ENCODE data around the gene SLC4A2.
A peak's percentile ranks its signal among the peaks of the same experiment; 100 is the strongest.
"Not testable (repeated sequence)": the region's sequence is repeated elsewhere in the genome, so short reads cannot be mapped to it uniquely, and the experiment has no call there.

The SLC4A2 gene

GRCh38 chr7:151026771-151027727 is 32.3 kb upstream of the SLC4A2 start:
- not testable (repeated sequence) for DNase-seq

DNA sequence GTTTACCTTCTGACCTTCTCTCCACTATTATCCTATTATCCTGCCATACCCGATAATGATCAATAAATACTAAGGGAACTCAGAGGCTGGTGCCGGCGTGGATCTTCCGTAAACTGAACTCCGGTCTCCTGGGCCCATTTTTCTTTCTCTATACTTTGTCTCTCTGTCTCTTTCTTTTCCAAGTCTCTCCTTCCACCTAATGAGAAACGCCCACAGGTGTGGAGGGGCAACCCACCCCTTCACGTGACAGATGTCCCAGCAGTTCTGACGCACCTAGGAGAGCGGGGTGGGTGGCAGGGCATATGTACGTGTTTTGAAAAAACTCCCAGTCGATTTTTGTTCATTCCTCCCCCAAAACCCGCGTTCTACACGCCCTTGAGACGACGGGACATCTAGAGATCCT is 31.7 kb upstream of the SLC4A2 start:
- not testable (repeated sequence) for DNase-seq

DNA sequence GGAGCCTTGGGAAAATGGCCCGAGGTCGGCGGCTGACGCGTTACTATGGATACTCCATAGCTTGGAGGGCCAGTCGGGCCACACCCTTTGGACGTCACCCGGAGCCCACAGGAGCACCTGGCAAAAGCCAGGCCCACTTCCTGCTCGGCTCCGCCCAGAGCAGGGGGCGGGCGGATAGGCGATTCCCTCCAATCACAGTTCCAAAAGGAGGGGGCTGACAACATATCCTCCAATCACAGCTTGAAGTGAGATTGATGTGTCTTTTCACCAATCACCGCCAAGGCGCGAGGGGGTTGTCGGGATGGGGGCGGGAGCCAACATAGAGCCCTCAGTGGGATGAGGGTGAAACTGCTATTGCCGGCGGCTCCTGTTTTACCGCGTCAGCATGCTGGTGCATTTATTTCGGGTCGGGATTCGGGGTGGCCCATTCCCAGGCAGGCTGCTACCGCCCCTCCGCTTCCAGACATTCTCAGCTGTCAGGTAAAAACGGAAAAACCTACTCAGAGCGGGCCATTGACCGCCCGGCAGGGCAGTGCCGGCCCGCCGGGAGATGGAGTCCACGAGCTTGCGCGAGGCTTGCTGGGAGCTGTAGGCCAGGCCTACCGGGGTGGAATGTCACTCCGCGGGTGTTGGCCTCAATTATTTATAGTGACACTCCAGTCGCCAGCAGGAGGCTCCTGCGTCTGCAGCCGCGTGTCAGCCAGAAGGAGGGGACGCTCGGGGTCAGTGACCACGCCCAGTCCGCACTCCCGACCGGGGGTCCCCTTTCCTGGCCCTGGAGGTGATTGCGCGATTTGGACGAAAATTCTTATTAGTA is 31.1 kb upstream of the SLC4A2 start, which contains the start of gene ABCB8:
Gene ABCB8 (plus strand): TSS at position 320 of the 817 bp plus-strand sequence. CDS start 66 bp downstream, at position 386.
- DNase-seq, result peak; percentile 97 to 98

DNA sequence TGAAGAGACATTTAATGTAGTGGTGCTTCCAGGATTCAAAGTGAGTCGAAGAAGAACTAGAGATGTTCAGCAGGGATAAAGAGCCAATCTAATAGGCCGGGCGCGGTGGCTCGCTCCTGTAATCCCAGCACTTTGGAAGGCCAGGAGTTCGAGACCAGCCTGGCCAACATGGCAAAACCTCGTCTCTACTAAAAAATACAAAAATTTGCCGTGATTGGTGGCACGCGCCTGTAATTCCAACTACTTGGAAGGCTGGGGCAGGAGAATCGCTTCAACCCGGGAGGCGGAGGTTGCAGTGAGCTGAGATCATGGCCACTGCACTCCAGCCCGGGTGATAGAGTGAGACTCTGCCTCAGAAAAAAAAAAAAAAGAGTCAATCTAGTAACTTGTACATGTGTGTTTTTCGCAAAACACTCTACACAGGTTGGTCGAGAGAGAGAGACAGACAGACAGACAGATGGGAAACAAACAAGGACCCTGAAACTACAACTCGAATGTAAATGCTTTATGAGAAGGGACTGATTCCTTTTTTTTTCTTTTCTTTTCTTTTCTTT is 30.4 kb upstream of the SLC4A2 start:
- DNase-seq, result no peak

DNA sequence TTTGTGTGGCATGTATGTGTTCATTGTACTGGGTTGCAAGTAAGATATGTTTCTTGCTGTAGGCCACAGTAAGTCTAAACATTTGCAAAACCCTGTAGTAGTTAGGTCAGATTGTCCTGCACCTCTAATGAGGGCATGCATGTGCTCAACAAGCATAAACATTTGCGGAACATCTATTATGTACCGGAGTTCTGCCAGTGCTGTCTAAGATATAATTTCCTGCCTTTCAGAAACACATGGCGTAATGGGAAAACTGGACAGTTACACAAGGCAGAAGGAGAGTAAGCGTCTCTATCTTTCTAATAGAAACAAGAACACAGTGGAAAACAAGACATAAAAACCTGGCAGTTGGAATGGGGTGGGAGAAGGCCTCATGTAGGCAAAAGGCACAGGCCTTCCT is 28.4 kb upstream of the SLC4A2 start:
- no peak for DNase-seq

DNA sequence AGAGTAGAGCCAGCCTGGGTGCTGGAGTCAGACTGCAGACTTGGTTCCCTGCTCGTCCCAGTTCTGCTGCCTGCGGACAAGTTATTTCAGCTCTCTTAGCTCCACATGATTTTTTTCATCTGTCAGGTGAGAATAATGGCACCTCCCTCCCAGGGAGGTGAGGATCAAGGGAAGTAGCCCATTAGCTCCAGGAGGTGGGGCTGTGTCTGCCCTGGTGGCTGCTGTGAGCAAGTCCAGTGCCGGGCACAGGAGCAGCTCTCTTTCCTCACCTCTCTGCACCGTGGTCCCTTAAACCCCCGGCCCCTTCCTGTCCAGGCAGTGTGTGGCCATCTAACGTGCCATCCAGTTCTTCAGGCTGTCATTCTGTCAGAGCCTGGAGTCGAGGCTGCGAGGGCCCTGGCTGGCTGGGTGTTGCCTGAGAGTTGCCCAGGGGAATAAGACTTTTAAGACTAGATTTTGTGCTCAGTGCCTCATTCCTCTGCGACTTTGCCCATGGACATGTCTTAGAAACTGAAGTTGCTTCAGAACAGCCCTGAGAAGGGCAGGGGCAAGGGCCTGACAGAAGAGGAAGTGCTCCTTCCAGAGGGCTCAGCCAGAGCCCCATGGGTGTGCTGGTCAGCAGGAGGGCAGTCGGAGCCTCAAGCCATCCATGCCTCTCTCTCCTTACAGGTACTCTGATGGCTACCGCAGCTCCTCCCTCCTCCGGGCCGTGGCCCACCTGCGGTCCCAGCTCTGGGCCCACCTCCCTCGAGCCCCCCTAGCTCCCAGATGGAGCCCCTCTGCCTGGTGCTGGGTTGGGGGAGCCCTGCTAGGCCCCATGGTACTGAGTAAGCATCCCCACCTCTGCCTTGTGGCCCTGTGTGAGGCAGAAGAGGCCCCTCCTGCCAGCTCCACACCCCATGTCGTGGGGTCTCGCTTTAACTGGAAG is 26.2 kb upstream of the SLC4A2 start:
- DNase-seq, result no peak

- no peak for DNase-seq
These were observed 25.5 kb upstream of the SLC4A2 start for GRCh38 chr7:151033864-151034249.

DNA sequence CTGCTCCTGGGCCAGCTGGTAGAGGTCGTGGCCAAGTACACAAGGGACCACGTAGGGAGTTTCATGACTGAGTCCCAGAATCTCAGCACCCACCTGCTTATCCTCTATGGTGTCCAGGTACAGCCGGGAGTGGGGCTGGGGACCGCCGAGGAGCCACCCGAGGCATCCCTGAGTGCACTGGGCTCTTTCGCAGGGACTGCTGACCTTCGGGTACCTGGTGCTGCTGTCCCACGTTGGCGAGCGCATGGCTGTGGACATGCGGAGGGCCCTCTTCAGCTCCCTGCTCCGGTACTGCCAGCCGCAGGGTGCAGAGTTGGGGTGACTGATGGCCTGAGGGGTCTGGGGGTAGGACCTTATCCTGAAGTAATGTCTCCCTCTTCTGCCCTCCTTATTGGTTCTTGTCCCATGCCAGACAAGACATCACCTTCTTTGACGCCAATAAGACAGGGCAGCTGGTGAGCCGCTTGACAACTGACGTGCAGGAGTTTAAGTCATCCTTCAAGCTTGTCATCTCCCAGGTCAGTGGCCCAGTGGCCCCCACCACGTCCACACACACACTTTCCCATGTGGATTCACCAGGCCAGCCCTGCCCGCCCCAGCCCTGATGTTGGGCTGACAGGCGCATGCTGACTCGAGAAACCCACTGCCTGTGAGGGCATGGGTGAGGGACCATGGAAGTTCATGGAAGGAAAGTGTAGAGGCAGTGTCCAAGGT is 24.9 kb upstream of the SLC4A2 start:
- no peak for DNase-seq

DNA sequence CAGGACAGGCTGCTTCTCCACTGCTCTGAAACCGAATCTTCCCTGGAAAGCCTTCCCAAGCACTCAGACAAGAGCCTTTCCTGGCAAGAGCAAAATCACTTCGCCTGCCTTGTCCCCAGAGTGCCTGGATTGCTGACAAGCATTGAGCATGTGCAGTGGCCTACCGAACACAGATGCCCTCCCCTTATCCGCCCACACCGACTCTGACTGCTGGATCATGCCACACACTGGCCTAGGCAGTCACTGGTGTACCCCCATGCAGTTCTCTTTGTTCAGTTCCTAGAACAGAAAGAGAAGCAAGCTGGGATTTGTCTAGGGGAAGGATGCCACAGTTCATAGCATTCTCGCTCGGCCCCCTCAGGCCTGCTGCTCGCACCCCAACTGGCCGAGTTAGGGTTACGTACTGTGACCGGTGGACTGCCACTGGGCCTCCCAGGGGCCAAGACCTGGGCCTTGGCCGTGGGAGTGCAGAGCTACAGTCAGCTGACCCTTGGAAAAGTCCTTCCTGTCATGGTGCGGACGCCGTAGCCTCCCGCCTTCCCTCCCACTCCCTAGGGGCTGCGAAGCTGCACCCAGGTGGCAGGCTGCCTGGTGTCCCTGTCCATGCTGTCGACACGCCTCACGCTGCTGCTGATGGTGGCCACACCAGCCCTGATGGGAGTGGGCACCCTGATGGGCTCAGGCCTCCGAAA is 24.2 kb upstream of the SLC4A2 start:
- DNase-seq, result no peak

- DNase-seq, result no peak
These were observed 23.5 kb upstream of the SLC4A2 start for GRCh38 chr7:151035902-151036301.

GRCh38 chr7:151038951-151039849 is 20.2 kb upstream of the SLC4A2 start:
- DNase-seq, result peak; percentile 24 to 33

DNA sequence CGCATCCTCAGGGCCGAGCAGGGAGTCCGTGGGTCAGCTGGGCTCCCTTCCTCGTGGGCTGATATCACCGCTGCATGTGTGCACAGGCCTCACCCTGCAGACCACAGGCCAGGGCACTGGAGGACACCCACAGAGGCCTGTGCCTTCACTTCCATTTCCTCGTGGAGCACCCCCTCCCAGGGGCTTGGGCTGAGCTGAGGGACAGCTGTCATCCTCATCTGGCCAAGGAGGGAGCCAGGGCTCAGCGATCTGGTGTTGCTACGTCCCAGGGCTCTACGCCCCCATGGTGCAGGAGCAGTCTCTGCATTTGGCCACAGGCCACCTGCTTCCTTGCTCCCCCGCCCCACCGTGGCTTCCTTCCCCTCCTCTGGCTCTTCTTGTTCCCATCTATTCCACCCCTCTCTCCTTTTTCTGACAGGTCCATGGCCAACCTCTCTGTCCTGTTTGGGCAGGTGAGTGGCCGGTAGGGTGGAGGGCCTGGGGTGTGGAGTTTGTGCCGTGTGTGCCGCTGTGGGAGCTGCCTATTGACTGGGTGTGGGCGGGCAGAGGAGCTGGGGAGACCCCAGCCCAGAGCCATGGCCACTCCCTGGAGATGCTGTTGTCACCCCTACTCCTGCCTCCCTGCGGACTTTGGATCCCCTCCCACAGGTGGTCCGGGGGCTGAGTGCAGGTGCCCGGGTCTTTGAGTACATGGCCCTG is 19.4 kb upstream of the SLC4A2 start:
- no peak for DNase-seq

DNA sequence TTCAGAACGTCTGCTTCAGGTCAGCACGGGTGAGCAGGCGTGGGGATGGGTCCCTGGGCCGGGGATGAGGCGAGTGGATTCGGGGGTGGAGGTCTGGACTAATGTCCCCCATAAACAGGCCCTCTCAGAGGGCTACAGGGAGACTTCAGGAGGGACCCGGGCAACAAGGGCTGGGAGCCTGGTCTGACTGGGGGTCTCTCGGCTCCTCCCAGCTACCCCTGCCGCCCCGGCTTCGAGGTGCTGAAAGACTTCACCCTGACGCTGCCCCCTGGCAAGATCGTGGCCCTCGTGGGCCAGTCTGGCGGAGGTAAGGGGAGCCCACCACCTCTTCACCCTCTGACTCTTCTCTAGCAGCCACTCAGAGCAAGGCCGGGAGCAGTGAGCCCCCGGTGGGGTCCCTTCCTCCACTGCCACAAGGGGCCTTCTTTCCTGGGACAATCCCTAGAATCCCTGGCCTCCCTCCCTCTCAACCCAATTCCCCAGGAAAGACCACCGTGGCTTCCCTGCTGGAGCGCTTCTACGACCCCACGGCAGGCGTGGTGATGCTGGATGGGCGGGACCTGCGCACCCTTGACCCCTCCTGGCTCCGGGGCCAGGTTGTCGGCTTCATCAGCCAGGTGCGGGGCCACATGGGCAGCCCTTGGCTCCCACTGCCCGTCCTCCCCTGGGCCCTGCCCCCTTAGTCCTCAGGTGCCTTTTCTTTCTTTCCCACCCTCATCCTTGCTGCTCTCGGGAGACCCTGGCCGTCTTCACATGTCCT is 18.6 kb upstream of the SLC4A2 start:
- DNase-seq, result no peak

DNA sequence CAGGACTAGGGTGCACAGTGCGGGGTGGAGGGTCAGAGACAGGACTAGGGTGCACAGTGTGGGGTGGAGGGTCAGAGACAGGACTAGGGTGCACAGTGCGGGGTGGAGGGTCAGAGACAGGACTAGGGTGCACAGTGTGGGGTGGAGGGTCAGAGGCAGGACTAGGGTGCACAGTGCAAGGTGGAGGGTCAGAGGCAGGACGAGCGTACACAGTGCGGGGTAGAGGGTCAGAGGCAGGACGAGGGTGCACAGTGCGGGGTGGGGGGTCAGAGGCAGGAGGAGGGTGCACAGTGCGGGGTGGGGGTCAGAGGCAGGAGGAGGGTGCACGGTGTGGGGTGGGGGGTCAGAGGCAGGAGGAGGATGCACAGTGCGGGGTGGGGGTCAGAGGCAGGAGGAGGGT is 15.9 kb upstream of the SLC4A2 start:
- DNase-seq, result not testable (repeated sequence)

GRCh38 chr7:151043959-151044358 is 15.4 kb upstream of the SLC4A2 start:
- DNase-seq, result no peak

DNA sequence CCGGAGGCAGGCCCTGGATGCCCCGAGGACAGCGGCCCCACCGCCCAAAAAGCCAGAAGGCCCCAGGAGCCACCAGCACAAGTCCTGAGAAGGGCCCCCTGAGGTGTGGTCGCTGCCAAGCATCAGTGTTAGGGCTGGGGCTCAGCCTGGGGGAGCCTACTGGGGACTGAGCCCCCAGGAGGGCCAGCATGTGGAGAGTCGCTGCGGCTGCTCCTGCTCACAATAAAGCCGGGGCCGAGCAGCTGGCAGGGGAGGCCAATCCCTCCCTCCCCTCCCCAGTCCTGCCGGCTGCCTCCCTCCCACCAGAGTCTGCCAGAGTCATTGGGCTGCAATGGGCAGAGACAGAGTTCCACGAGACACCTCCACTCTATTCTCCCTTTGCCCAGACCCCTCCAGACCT is 14.1 kb upstream of the SLC4A2 start:
- DNase-seq, result no peak

GRCh38 chr7:151045967-151046366 is 13.4 kb upstream of the SLC4A2 start:
- no peak for DNase-seq

Data from SHP77 (cell line).